Keratinocyte (primary cell): ENCODE measurements around the gene ABHD10. TPM values are rescaled to one million over a fixed set of nuclear protein-coding genes. Genes with fewer than 3 reads are reported as not detected.

Source experiments
- DNase-seq: peaks from one replicate; pipeline ENCODE4 v3.0.0-alpha.2; 2011; ENCODE audit warnings: low read depth, missing footprints, low spot score
- FAIRE-seq: peaks from 2 replicates; lab custom pipeline; 2011; peaks lifted over from hg19 to GRCh38; lab: Jason Lieb, UNC
- H2AFZ ChIP-seq: 2 replicates; pipeline ENCODE4 v1.6.0; 2012; ENCODE audit warnings: low read length, control low read depth, inconsistent platforms; ENCODE audit not compliant: control insufficient read depth
- H3K27ac ChIP-seq: 2 replicates; pipeline ENCODE4 v1.5.1; 2011; ENCODE audit warnings: low read length; ENCODE audit not compliant: control insufficient read depth, insufficient read depth
- H3K27me3 ChIP-seq: 3 replicates; pipeline ENCODE4 v1.6.0; 2011; ENCODE audit warnings: low read length; ENCODE audit not compliant: control insufficient read depth, insufficient read depth; ENCODE audit errors: extremely low read depth
- H3K36me3 ChIP-seq, 2 experiments: 2 replicates in 1 of 2; 3 replicates in 1 of 2; pipeline ENCODE4 v1.5.1; 2011; ENCODE audit warnings: low read length in 2 of 2, mild to moderate bottlenecking in 1 of 2; ENCODE audit not compliant: control insufficient read depth in 2 of 2, insufficient read depth in 2 of 2; ENCODE audit errors: extremely low read depth in 1 of 2
- H3K4me1 ChIP-seq: 3 replicates; pipeline ENCODE4 v1.5.1; 2011; ENCODE audit warnings: low read length; ENCODE audit not compliant: control insufficient read depth, insufficient read depth; ENCODE audit errors: extremely low read depth
- H3K4me2 ChIP-seq: 3 replicates; pipeline ENCODE4 v1.6.0; 2011; ENCODE audit warnings: low read depth, low read length; ENCODE audit not compliant: control insufficient read depth, insufficient read depth; ENCODE audit errors: extremely low read depth
- H3K4me3 ChIP-seq, 3 experiments: fragments of 200-600 bp in 1 of 3; sonication (generic) in 1 of 3; 2 replicates in 2 of 3; 3 replicates in 1 of 3; pipeline ENCODE4 v1.5.1; 2011 to 2016; ENCODE audit warnings: low read length in 3 of 3, mild to moderate bottlenecking in 3 of 3, control low read depth in 2 of 3, inconsistent platforms in 1 of 3, low read depth in 1 of 3, mixed read lengths in 1 of 3, mixed run types in 1 of 3, moderate library complexity in 1 of 3; ENCODE audit not compliant: control insufficient read depth in 2 of 3, insufficient read depth in 2 of 3; ENCODE audit errors: extremely low read depth in 1 of 3
- H3K79me2 ChIP-seq: 2 replicates; pipeline ENCODE4 v1.6.0; 2012; ENCODE audit warnings: low read length; ENCODE audit not compliant: control insufficient read depth, insufficient read depth
- H3K9ac ChIP-seq: 3 replicates; pipeline ENCODE4 v1.6.0; 2011; ENCODE audit warnings: low read length; ENCODE audit not compliant: control insufficient read depth, insufficient read depth; ENCODE audit errors: extremely low read depth
- H3K9me1 ChIP-seq: 3 replicates; pipeline ENCODE4 v1.6.0; 2011; ENCODE audit warnings: low read length; ENCODE audit not compliant: control insufficient read depth, insufficient read depth; ENCODE audit errors: extremely low read depth
- H3K9me3 ChIP-seq: 2 replicates; pipeline ENCODE4 v1.5.1; 2012; ENCODE audit warnings: low read depth, low read length; ENCODE audit not compliant: control insufficient read depth
- H4K20me1 ChIP-seq: 3 replicates; pipeline ENCODE4 v1.6.0; 2011; ENCODE audit warnings: low read length; ENCODE audit not compliant: control insufficient read depth, insufficient read depth; ENCODE audit errors: extremely low read depth
- CTCF ChIP-seq, 3 experiments: IDR thresholded peaks in 1 of 3; conservative IDR thresholded peaks in 1 of 3; optimal IDR thresholded peaks in 1 of 3; 2 replicates in 2 of 3; 3 replicates in 1 of 3; pipeline versions ENCODE3 to v1.5.1; 2011; ENCODE audit warnings: low read length in 3 of 3, mild to moderate bottlenecking in 3 of 3, moderate library complexity in 2 of 3, control low read depth in 1 of 3, inconsistent platforms in 1 of 3; ENCODE audit not compliant: insufficient read depth in 2 of 3; ENCODE audit errors: extremely low read depth in 1 of 3
- EZH2 ChIP-seq: IDR thresholded peaks from one replicate; pipeline ENCODE4 v1.6.1; 2012; ENCODE audit warnings: inconsistent platforms, mild to moderate bottlenecking, low read length, moderate library complexity
- dilution Hi-C: fragments of 300-500 bp; cut with MboI; formaldehyde crosslinking; loops from one replicate; pipeline ENCODE4 v1.7.0; 2020; ENCODE audit warnings: low sequenced_read_pairs; ENCODE audit not compliant: extremely low pct_ligation_motif_present
- polyA plus RNA-seq, 5 experiments: library from polyadenylated mRNA; depleted of rRNA in 3 of 5; stranded (reverse) in 3 of 5; stranded (forward) in 1 of 5; unstranded in 1 of 5; fragments of >200 nt; gene quantifications; 1 replicate in 1 of 5; 2 replicates in 3 of 5; 3 replicates in 1 of 5; pipeline versions ENCODE4 v1.2.1 to v1.2.3, GENCODE V29; 2011 to 2012; ENCODE audit warnings: missing spikeins in 2 of 5, low read depth in 1 of 5, low replicate concordance in 1 of 5

Gene ABHD10
- polyA plus RNA-seq, 1 donor (not counting 4 experiments of a cell fraction or from before 2014, with no cell fraction given): 22.2 TPM

DNA sequence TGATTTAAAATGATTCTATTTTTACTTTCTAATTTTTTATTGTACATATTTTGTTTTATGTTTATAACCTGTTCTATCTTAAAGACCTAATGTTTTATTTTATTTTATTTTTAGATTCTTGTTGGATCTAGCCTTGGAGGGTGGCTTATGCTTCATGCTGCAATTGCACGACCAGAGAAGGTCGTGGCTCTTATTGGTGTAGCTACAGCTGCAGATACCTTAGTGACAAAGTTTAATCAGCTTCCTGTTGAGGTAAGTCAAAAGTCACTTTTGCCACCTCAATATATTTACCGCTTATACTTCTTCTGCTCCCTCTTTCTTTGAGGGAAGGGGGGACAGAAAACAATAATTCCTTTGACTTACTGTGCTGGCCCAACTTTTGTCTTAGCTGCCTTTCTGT, 8.0 kb downstream of the ABHD10 start:
- dilution Hi-C loops: no loop called here
- Histone ChIP-seq H3K9ac (no peak overlapping the region), H2AFZ (no peak overlapping the region), H3K4me2 (no peak overlapping the region), H3K27me3 (no peaks in the 10 kb centered on the region), H3K9me3 (no peaks in the 10 kb centered on the region), H3K79me2 (peaks cover 1% of the 10 kb centered on the region), H3K36me3 (peaks cover 0 to 11% of the 10 kb centered on the region in 2 experiments), H3K4me3 (no peak overlapping the region), H4K20me1 (no peaks in the 10 kb centered on the region), H3K4me1 (peaks cover under 1% of the 10 kb centered on the region), H3K27ac (no peak overlapping the region), H3K9me1 (no peaks in the 10 kb centered on the region)
- no peak for DNase-seq
- no peak for FAIRE-seq
- no peak for TF ChIP-seq EZH2
- no peak for TF ChIP-seq CTCF (optimal IDR thresholded peaks at IDR 0.05 in 1 of 3, IDR thresholded peaks at IDR 0.05 in 1 of 3, conservative IDR thresholded peaks at IDR 0.05 in 1 of 3; ENCODE audit: extremely low read depth in 1 of 3, insufficient read depth in 2 of 3, low read length in 3 of 3)

GRCh38 chr3:111989061-111989678, 10.3 kb downstream of the ABHD10 start:
- Histone ChIP-seq H2AFZ (no peak overlapping the region), H3K27ac (no peak overlapping the region), H3K36me3 (peaks cover 0 to 9% of the 10 kb centered on the region in 2 experiments), H3K27me3 (no peaks in the 10 kb centered on the region), H3K9me1 (no peaks in the 10 kb centered on the region), H3K4me1 (no peaks in the 10 kb centered on the region), H3K9me3 (no peaks in the 10 kb centered on the region), H3K9ac (no peak overlapping the region), H3K79me2 (no peaks in the 10 kb centered on the region), H4K20me1 (no peaks in the 10 kb centered on the region), H3K4me2 (no peak overlapping the region), H3K4me3 (no peak overlapping the region)
- TF ChIP-seq EZH2 (no peak), CTCF (optimal IDR thresholded peaks at IDR 0.05 in 1 of 3, IDR thresholded peaks at IDR 0.05 in 1 of 3, conservative IDR thresholded peaks at IDR 0.05 in 1 of 3; ENCODE audit: extremely low read depth in 1 of 3, insufficient read depth in 2 of 3, low read length in 3 of 3) (peak in 2 of 3 experiments; percentile 58 to 74)
- dilution Hi-C loops: no loop called here
- FAIRE-seq (peak; percentile 93), DNase-seq (no peak)
